HG03045 (cell line): ENCODE data around the gene HNRNPA3.
"Not testable (repeated sequence)": the region's sequence is repeated elsewhere in the genome, so short reads cannot be mapped to it uniquely, and the experiment has no call there.

Source experiments
- ATAC-seq: cut with Tn5 transposase; IDR thresholded peaks from one replicate; pipeline ENCODE4 v1.9.1; 2021; ENCODE audit warnings: mild to moderate bottlenecking, moderate library complexity; ENCODE audit not compliant: unreplicated experiment

The HNRNPA3 gene

DNA sequence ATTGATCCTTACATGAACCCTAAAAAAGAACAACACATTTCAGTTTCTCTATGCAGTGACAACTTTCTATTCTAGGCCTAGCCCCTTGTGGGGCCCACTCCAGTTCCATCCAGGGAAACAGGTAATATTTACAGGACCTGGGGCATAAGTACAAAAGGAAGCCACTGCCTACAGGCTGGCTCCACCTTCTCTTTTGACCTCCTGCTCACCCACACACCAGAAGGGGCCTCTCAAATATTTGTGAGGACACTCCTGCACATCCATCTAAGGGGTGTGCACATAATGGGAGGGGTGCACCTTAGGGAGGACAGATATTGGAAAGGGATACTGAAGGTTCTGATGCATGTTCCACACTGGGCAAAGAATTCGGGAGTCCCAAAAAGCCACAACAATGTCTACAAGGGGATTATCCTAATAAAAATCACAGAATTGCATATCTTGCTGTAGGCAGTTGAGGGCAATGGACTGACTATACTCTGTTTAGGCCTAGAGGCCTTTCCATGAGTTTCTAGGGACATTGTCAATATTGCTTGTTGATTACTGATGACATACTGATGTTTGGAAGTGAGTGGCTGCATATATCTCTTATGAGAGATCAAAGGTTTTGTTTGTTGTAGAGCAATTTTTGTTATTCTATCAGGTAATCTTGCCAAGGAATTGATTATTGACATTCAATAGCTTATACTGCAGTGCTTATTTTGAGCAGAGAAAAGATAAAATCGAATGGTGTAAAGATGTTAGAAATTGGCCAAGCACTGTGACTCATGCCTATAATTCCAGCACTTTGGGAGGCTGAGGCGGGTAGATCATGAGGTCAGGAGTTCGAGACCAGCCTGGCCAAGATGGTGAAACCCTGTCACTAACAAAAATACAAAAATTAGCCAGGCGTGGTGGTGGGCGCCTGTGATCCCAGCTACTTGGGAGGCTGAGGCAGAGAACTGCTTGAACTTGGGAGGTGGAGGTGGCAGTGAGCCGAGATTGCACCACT is 23.8 kb upstream of the HNRNPA3 start:
- ATAC-seq = no peak

DNA sequence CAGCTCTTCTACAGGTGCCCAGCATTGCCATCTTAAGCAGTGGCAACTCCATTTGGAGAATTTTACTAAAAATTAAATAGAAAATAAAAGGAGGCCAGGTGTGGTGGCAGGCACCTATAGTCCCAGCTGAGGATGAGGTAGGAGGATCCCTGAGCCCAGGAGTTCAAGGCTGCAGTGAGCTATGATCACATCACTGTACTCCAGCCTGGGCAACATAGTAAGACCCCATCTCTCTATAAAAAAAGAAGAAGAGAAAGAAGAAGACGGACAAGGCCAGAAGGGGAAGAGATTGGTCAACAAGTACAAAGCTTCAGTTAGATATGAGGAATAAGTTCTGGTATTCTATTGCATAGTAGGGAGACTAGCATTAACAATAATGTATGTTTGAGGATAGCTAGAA is 21.7 kb upstream of the HNRNPA3 start:
- no peak for ATAC-seq

DNA sequence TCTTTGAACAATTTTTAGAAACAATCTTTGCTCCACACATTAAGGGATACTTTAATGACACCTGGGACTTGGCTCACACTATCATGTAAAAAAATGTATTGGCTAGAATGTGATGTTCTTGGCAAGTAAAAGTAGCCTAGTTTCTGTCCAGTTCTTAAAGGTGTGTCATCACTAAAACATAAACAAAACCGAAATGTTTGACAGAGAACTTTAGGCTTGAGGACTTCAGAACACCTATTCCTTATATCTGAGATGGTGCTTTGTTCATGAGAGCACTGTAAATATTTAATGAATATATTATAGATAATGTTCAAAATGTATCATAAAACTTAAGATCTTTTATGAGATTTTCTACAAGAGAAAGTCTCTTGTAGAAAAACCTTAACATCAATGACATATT is 19.8 kb upstream of the HNRNPA3 start:
- no peak for ATAC-seq

DNA sequence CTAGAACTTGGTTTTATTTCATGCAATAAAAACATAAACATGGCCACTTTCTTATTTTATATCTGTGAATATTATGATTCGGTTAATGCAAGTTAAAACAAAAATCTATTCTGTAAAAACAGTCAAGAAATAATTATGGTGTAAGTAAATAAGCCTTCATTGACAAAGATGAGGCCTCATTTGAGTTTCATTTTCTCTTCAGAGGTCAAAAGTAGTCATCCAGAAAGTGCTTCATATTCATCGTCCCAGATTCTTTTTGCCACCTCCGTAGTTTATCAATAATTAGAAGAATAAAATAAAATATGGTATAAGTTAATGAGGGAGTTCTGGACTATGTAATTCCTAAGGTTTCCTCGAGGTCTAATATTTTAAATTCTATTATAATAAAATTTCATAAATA is 19.4 kb upstream of the HNRNPA3 start:
- no peak for ATAC-seq

DNA sequence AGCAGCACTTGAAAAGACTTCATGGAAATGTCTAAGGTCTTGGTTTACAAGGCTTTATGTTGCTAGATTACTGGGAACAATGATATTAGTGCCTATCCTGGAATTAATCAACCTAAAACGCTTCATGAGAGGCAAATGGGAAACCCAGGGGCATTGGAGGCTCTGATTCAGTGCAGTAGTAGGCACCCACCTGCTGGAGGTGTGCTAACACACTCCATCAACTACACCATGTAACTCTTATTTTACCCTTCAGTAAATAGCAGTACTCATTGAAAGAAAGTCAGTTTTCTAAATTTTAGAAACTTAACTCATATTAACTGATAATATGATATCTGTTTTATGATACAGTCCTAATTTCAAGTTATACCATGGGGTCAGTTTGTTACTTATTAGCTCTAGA is 17.4 kb upstream of the HNRNPA3 start:
- no peak for ATAC-seq

DNA sequence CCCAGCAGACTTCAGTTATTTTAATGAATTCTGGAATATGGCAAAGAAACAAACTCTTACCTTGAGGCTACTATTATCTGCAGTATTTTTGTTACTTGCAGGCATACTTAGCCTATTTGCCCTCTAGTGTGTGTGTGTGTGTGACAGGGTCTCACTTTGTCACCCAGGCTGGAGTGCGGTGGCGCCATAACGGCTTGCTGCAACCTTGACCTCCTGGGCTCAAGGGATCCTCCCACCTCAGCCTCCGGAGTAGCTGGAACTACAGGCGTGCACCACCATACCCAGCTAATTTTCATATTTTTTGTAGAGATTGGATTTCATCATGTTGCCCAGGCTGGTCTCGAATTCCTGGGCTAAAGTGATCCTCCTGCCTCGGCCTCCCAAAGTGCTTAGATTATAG is 12.2 kb upstream of the HNRNPA3 start:
- ATAC-seq = not testable (repeated sequence)

DNA sequence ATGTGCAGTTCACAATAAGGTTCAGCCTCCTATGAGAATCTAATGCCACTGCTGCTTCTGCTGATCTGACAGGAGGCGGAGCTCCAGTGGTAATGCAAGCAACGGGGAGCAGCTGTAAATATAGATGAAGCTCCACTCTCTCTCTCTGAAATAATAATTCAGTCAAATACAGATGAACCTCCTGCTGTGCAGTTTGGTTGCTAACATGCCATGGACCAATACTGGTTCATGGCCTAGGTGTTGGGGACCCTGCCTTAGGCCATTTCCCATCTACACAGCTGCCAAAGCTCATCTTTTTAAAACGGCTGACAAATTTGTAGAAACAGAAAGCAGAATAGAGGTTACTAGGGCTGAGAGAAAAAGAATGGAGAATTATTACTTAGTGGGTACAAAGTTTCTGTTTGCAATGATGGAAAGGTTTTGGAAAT is 10.7 kb upstream of the HNRNPA3 start:
- ATAC-seq = no peak

DNA sequence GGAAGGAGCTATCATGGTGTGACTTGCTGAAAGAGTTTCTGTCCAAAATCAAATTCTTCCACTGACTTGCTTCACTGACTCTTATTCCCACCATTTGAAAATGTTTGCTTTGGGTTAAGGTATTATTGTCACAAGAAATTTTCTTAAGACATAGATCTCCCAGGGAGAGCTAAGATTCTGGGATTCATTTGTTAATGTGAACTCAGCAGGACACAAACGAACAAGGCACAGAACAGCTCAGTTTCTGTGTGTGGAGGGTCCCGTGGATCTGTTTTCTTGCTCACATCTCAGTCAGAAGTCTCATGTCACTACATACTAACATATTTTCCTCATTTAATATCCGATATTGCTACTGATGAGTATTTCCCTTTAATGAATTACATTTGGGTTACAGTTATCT is 8.2 kb upstream of the HNRNPA3 start:
- ATAC-seq = no peak

DNA sequence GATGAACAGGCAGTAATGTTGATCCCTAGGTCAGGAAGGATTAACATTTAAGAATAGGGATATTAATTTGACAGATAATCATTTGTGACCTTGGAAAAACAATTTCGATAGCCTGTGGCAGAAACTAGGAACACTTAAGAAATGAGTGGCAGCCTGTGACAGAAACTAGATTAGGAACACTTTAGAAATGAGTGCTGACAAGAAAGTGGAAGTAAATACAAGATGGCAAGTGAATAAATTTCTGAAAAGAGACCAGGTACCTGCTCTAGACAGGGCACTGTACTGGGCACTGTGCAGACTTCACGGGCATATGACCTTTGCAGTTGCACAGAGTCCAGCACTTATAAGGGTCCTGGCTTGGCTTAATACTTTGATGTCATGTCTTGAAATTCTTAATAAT is 5.5 kb upstream of the HNRNPA3 start:
- peak; percentile 58 for ATAC-seq

DNA sequence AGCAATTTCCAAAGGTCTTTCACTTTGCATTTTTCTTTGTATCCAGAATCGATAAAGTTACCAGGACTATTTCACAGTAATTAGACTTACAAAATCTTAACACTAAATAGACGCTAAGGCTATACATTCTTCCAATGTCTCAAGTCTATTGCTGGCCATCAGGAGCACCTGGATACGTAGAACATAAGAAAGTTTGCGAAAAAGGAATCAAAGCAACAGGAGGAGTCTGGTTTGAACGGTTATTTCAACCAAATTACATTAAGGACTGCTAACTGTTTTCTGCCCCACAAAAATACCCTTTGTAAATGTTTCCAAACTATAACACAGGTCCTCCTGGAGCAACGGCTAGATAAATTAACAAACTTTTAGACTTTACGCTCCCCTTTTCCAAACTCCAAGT is 1.4 kb upstream of the HNRNPA3 start:
- no peak for ATAC-seq

DNA sequence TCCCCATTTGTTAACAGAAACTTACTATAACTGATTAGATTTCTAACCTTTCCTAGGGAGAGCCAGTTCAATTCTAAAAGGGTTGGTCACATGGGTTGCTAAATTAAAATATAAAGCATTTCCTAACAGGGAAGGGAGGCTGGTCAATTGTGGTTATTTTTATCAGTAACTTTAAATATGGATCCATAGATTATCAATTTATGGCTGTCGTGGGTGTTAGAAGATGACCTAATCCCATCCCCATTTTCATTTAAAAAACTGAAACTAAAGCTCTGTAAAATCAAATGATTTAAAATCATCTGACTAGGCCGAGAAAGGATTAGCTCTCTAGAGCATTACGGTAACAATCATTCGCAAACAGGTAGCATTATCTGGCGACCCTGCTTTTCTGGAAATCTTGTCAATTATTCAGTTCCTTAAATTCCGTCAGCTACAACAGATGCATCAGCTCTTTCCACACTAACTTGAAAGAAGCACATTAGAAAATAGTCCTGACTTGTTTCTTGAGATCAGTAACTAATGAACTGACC is 953 bp upstream of the HNRNPA3 start:
- ATAC-seq = no peak

DNA sequence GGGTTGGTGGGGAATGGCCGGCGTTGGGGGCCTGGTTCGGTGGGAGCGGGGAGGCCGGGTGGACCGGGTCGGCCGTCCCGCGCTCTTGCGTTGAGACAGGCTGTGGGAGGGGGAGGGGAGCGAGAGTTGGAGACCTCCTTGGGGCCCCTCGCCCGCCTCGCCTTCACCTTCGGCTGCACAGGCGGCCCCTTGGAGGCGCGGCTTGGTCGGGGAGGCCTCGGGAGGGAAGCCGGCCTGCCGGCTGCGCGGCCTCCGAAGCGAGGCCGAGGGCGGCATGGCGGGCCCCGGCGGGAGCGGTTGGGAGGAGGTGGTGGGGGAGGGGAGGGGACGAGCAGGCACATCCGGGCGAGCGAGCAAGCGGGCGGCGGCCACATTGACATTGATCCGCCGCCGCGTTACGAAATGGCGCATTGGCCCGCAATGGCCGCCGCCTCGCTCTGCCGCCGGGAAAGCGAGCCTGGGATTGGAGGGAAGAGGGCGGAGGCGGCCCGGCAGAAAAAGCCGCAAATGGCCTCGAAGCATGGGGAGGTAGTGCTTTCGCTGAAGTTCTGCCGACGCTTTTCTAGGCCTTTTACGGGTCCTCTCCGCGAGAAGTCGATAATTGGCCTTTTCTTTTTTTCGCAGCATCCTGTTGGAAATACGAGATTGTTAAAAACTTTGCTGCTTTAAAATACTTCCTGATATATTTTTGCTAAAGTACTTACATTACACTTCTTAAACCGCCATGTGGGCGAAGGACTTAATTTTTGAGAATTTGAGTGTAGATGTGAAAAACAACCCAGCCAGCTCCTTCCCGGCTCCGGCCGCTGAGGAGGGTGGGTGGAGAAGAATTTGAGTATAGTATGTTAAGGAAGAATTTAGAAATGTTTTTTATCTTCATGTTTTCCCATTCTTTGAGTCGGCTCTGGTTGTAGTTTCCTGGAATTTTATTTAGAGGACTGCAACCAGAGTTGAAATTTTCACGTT is 580 bp downstream of the HNRNPA3 start:
- peak; percentile 53 for ATAC-seq

DNA sequence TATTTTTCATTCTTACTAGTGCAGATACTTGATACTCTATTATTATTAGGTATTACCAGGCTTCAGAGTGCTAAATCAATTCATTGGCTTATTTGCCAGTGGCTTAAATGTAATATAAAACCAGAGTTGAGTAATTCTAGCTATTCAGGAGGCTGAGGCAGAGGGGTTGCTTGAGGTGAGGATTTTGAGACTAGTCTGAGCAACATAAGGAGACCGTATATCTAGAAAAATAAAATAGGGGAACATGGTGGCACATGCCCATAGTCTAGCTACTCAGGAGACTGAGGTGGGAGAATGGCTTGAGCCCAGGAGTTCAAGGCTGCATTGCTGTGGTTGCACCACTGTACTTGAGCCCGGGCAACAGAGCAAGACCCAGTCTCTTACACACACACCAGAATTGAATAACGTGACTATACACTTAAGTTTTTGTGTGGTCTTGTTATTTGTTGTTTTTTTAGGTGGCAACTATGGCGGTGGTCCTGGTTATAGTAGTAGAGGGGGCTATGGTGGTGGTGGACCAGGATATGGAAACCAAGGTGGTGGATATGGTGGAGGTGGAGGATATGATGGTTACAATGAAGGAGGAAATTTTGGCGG is 4.8 kb downstream of the HNRNPA3 start:
- ATAC-seq = no peak

DNA sequence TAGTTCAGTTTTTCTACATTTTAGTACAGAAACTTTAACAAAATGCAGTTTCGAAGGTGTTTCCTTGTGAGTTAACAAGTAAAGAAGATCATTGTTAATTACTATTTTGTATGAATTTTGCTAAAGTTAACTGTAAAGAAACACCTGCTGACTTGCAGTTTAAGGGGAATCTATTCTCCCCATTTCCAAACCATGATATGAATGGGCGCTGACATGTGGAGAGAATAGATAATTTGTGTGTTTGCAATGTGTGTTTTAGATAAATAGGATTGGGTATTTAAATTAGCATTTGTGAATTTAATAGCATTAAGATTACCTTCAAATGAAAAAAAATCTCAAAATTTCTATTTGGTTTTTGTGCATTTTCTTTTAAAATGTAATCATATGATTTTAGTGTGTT is 7.2 kb downstream of the HNRNPA3 start:
- not testable (repeated sequence) for ATAC-seq

DNA sequence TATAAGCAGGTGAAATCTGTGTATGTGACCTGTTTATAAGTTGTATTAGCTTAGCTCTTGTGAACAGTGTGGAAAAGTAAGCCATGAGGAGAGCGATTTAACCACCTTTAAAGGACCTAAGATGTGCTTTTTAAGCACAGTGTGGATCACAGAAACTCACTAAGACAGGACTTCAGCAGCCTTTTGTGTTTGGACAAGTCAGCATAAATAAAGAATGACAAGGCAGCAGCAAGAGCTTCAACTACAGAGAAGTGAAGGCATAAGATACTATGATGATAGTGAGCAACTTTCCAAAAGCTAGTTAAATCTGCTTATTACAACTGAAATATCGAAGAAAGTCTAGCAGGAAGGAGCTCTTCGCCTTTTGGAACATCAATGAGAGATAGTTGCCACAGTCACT is 8.9 kb downstream of the HNRNPA3 start:
- no peak for ATAC-seq

DNA sequence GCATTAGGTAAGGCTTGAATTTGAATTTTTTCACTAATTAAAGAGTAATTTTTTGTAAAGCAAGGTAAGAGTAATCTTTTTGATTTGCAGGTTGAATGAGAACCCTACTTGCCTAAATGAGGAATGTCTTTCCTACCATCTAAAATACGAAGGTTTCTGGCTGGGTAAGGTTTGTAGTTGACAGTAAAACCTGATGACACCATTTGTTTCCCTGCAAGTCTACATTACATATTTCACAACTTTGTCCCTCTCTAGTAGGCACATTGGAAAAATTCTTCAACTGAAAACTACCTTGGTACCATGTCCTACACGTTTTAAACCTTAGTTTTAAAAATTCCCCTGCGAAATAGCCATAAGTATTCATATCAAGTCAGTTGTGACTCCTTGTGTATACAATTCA is 9.4 kb downstream of the HNRNPA3 start:
- ATAC-seq = no peak

DNA sequence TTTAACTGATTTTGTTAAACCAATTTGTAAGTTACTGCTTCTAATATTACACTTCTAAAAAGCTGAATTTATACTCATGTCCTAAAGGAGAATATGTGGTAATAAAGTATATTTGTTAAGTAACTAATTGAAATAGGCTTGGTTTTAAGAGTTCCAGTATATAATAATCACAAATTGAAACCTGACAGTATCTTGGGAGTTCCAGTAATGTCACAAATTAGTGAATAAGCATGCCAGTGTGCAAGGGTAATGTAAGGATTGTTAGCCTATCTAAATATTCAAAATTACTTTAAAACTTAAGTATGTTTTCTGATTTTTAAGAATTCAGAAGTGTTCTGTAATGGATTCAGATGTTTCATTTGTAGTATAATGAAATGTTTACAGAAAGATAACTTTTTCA is 10.8 kb downstream of the HNRNPA3 start:
- ATAC-seq = not testable (repeated sequence)

DNA sequence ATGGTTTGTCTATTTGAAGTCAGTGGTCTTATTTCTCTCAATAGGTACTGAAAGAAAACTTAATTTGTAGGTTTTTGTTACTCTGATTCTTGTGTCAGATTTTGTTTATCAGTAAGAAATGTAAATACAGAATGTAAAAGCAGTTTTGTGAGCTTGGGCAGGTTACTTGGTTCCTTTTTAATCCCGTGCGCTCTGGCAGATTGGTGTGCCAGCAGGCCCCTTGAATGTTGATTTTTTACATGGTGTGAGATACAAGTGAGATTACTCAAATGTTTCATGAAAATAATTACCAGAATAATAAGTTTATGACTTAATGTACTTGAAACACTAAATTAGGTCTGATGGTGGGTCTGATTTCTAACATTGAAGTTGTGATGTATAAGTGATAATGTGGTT is 13.4 kb downstream of the HNRNPA3 start:
- no peak for ATAC-seq

DNA sequence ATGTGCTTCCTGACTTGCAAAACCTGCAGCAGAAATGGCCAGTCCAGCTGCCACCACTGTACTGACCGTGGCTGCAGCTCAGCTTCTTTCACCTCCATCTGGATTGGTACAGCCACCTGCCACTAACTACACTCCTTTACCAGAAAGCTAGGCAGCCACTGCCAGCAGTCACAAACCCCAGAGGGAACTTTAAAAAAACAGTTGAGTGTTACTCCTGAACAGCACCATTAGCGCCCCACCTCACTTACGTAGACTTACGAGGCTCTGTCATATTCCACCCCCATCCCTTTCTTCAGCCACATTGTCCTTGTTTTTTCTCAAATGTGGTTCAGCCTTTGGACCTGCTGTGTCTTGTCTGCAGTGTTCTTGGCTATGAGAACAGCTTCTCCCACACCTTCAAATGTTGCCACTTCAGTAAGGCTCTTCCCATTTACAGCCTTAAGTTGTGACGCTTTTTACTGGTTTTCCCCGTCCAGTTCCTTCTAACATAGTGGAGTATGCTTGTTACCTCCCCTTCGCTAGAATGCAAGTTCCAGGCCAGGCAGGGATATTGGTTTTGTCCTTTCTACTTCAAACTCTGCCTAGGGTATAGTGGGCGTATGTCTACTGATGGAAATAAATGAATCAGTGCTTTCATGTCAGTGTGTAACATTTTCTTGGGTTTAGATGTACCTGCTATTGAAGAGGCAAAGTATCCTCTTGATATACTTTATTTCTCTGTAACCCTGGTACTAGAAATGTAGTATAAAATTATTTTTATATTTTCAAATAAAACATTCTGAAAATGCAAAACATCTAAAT is 17.0 kb downstream of the HNRNPA3 start:
- ATAC-seq = no peak

DNA sequence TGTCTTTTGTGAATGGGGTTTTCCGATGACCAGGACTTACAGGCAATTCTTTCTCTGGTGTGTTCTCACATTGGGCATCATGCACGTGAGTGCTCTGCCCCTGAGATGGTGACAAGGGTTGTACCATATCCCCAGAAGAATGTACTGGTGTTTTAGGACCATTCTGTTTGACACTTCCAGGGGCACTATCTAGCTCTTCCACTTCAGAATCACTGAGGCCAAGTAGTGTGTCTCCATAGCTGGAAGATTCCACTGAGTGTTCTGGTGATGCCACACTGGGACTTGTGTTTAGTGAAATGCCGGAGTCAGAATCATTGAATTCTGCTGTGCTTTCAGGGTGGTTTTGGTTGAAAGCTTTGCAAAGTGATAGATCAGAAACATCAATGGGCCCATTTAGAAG is 18.7 kb downstream of the HNRNPA3 start:
- ATAC-seq = no peak
